GM08714 (cell line): ENCODE measurements around the gene SYT7.

ENCODE experiments used
- H3K4me3 ChIP-seq: fragments of 200-500 bp; sonication (Bioruptor generic); 2 replicates; pipeline ENCODE4 v1.5.1; 2014; ENCODE audit warnings: mild to moderate bottlenecking, low read length, inconsistent platforms
- ZNF274 ChIP-seq: IDR thresholded peaks from 2 replicates; pipeline ENCODE4 v1.6.1; 2012; ENCODE audit warnings: mild to moderate bottlenecking, low read depth, low read length

Gene SYT7

GRCh38 chr11:61518032-61518795 is 62.7 kb downstream of the SYT7 start:
- no peak overlapping the region for H3K4me3 ChIP-seq
- TF ChIP-seq ZNF274: no peak

GRCh38 chr11:61516675-61517572 is 64.0 kb downstream of the SYT7 start:
- TF ChIP-seq ZNF274: no peak
- H3K4me3 ChIP-seq: no peak overlapping the region

GRCh38 chr11:61516191-61516590 is 64.7 kb downstream of the SYT7 start:
- TF ChIP-seq ZNF274: no peak
- no peak overlapping the region for H3K4me3 ChIP-seq

- H3K4me3 ChIP-seq: no peak overlapping the region
- no peak for TF ChIP-seq ZNF274
Measured at GRCh38 chr11:61515686-61516085, 65.2 kb downstream of the SYT7 start.

GRCh38 chr11:61514050-61514917 is 66.6 kb downstream of the SYT7 start:
- no peak for TF ChIP-seq ZNF274
- H3K4me3 ChIP-seq: no peak overlapping the region

GRCh38 chr11:61513143-61513765 is 67.6 kb downstream of the SYT7 start:
- TF ChIP-seq ZNF274: no peak
- no peak overlapping the region for H3K4me3 ChIP-seq

GRCh38 chr11:61512435-61512834 is 68.4 kb downstream of the SYT7 start:
- no peak overlapping the region for H3K4me3 ChIP-seq
- TF ChIP-seq ZNF274: no peak

- no peak overlapping the region for H3K4me3 ChIP-seq
- TF ChIP-seq ZNF274: no peak
Measured at GRCh38 chr11:61511383-61511782, 69.5 kb downstream of the SYT7 start.

GRCh38 chr11:61510974-61511373 is 69.9 kb downstream of the SYT7 start:
- no peak overlapping the region for H3K4me3 ChIP-seq
- TF ChIP-seq ZNF274: no peak

- no peak overlapping the region for H3K4me3 ChIP-seq
- no peak for TF ChIP-seq ZNF274
Measured at GRCh38 chr11:61510166-61510919, 70.5 kb downstream of the SYT7 start.

GRCh38 chr11:61509043-61510029 is 71.5 kb downstream of the SYT7 start:
- no peak for TF ChIP-seq ZNF274
- H3K4me3 ChIP-seq: no peak overlapping the region; the same call in 1 of the 2 replicates

GRCh38 chr11:61507962-61508861 is 72.7 kb downstream of the SYT7 start, which contains the start of gene LRRC10B:
LRRC10B (plus strand) TSS chr11:61508749; CDS start chr11:61508999, 250 bp downstream.
- no peak for TF ChIP-seq ZNF274
- H3K4me3 ChIP-seq: no peak within 1 kb of the TSS; the same call in 1 of the 2 replicates
